IPS-NIHi11 (cell line): Measurements from ENCODE around the gene HOXB6.

Source experiments
- DNase-seq: peaks from one replicate; pipeline ENCODE4 v3.0.0; 2012; ENCODE audit warnings: mixed read lengths, low spot score

HOXB6 gene

DNA sequence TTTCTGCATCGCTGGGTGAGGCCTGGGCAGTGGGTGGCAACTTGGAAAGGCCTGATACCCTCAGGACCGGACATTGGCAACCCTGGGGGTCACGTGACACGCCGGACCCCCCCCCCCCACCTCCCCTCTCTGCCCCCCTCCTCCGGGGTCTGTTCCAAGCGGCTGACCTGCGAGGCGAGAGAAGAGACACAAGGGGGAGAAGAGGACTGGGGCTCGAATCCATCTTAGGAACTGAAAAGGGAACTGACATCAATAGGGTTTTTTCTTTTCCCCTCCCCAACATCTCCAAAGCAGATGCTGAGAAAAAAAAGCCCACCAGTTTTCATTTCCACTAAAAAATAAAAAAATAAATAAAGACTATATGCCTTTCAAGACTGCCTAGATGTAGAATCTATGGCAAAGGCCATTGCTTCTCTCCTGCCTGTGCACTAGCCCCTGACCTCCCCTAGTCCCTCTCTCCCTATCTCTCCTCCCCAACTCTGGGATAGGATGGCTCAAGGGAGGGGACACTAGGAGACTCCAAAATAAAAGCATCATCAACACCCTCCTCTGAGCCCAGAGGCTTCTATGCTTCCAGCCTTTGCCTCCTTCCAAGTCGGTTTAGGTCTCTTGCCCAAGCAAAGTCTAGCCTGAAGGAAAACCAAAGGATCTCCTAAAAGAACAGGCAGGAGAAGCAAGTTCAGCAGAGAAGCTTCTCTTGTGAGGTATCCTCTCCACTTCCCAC, 52.2 kb downstream of the HOXB6 start:
- DNase-seq = no peak

DNA sequence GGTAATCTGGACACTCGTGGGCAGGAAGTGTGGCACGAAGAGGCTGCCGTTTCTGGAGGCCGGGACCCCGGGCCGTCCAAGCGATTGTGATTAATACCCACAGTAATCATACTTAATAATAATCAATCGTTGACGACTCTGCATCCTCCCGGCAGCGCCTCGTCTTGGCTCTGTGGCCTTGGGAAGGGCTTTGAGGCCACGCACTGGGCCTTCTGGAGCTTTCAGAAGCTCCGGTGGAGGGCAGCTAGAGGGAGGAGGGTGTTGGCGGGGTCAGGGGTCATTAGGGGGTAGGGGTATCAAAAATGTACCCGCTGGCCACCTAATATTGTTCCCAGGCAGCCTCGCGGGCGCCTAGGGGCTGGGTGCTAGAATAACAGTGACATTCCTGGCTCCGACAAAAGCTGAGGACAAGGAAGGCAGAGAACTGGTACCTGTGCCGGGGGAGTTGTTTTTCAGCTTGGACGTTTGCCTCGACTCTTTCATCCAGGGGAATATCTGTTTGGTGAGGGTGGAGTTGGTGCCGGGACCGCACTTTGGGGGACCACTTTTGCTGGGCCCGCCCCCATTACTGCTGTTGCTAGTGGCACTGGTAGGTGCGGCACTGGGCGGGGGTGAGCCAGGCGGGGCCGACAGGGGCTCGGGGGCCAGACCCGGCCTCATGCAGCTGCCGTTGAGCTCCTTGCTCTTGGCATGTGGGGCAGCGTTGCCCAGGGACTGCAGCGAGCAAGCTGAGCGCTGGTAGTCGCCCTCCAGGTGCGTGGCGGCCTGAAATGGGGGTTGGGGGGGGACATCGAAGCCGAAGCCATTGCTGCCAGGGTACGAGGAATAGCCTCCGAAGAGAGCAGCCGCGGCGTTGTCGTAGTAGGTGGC, 53.0 kb downstream of the HOXB6 start:
- no peak for DNase-seq

GRCh38 chr17:48551214-48551555, 53.6 kb downstream of the HOXB6 start:
- no peak for DNase-seq

DNA sequence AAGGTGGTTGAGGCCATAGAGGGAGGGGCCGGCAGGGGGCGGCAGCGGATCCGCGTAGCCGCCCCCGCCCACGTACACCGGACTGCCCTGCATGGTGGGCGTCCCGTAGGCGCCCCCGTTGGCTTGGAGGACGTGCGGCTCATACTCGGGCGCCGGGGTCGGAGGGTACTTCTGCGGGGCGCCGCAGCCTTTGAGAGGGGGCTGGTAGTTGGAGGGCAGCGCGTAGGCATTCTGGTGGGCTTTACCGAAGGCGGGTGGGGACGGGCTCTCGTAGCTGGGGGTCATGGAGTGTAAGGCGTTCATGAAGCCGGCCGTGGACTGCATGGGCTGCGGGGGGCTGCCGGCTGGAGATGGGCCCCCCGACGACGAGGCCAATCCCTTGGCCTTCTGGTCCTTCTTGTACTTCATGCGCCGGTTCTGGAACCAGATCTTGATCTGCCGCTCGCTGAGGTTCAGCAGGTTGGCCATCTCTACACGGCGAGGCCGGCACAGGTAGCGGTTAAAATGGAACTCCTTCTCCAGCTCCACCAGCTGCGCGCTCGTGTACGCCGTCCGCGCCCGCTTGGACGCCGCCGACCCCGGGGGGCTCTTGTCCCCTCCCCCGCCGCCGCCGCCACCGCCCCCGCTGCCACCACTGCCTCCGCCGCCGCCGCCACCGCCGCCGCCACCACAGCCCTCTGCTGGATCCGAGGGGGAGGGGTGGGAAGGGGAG, 54.1 kb downstream of the HOXB6 start:
- DNase-seq = peak; percentile 61

DNA sequence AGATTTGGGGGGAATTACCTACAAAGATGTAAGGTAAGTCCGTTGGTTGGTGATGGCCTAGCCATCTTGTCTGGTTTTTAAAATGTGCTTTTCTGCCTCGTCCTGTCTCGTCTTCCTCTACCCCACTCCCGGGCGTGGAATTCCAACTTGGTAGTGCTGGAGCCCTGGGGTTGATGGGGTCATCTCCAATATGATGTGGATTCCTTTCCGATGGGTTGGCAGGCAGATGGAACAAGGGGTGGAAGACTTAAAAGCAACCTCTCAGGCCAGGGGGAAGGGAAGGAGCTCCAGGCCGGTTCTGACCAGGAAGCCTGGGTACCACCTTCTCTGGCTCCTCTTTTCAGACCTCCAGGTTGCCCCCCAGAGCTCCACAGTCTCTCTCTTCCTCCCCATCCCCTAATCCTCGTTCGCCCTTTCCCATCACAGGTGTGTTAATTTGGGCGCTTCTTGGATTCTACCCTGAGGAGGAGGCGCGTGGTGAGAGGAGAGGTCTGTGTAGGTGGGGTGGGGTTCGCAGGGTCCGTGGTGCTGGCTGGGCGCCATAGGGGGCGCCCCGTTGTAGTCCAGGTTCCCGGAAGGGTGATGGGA, 54.8 kb downstream of the HOXB6 start:
- DNase-seq = no peak

- DNase-seq = no peak
These were observed 55.5 kb downstream of the HOXB6 start for GRCh38 chr17:48549281-48549630.

DNA sequence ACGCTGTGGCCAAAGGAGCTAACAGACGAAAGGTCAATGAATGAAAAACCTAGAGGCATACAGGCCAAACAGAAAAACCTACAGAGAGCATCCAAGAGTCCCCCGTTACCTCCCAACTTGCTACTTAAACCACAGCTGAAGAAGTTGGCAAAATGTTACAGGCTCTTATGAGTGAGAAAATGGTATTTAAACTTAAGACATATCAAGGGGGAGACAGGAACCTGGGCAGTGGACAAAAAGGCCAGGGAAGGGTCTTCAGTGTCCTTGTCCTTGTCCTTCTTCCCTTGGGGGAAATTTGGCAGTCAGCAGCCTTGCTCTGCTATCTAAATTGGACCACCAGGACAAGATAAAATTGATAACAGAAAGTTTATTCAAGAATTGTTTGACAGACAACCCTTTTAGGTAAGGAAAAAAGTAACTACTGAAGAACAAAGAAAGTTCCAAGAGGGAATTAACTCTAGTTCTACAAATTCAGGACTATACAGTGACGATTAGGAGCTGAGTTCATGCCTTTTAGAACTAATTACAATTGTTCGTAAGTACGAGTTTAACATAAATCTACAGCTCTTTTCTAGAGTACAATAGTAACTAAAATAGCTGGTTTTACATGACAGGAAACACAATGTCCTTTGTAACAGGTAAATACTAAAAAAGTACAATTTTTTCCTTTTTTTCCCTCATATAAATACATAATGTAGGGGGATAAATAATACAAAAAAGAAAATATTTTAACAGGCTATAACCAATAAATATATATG, 56.1 kb downstream of the HOXB6 start:
- DNase-seq = no peak

- DNase-seq = no peak
These were observed 56.8 kb downstream of the HOXB6 start for GRCh38 chr17:48547808-48548522.

GRCh38 chr17:48546924-48547807, 57.6 kb downstream of the HOXB6 start:
- no peak for DNase-seq

DNA sequence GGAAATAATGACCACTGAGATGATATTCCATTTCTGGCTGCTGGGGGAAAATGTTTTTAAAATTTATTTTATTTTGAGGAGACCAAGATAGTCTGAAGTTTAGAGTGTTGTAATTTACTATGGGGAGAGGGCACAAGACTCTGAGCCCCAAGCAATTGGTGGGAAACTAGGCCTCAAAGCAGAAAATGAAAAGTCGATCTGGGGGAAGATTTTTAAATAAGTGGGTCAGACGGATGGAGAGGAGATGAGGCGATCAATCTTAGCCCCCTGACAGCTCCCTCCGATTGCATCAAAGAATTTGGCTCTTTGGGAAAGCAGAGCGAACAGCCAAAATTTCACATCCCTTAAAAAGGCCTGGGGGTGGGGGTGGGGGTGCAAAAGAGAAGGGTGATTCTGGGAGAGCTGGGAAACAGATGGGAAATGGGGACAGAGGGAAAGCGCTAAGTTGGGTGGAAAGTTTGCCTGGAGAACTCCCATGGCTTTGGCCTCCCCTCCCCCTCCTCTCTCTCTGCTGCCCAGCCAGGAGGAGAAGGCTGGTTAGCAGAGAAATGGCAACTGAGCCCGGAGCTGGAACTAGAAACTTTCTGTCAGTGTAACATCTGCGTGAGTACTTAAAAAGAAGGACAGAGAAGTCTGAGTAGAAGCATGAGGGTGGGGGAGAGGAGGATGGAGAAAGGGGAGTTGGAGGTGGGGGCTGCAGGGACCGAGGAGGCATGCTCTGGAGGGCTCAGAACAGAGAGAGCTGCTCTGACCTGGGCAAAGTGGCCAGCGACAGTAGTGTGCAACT, 58.5 kb downstream of the HOXB6 start:
- no peak for DNase-seq
